HG03575 (cell line): Measurements from ENCODE around the gene STIM2.

ENCODE experiments used
- ATAC-seq: cut with Tn5 transposase; IDR thresholded peaks from one replicate; pipeline ENCODE4 v1.9.1; 2021; ENCODE audit not compliant: unreplicated experiment, insufficient number of reproducible peaks, low FRiP score; ENCODE audit errors: extremely low read depth

Gene STIM2

DNA sequence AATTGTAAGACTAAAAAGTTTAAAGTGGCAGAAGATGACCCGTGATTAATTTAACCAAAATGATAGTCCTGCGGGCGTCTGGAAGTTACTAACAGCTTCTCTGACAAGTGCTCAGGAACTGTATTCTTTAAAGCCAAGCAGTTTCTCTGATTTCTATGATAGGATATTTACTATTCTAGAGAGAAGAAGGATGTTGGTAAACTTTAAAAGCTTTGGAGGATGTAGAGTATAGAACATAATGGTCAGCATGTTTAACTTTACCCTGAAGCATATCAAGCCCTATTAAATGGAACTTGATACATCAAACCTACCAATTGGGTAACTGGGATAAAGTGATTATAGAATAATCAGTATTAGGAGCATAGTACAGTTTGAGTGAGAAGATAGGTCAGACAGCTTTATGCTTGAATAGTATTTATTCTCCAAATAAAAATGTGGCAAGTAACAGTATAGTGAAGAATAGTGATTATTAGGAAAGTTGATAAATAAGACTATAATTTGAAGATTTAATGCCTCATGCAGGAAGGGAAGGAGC lies 1.8 kb downstream of the STIM2 start:
- ATAC-seq, result no peak

GRCh38 chr4:26863512-26863911 lies 2.9 kb downstream of the STIM2 start:
- no peak for ATAC-seq

GRCh38 chr4:26864899-26865298 lies 4.3 kb downstream of the STIM2 start:
- ATAC-seq, result no peak

DNA sequence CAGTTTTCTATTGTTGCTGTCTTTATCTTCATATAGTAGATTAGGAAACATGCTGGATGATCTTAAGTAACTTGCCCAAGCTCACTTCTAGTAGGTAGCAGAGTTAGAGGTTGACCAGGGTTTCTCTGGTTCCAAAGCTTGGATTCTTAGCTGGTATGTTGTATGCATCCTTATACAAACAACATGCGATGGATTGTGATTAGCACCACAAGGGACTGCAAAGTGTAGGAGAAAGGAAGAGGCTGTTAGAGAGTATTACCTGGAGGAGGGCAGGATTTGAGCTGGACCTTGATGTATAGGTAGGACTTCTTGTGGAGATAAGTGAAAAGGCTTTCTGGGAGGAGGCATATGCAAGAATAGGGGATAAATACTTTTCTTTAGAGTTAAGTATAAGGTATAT lies 5.6 kb downstream of the STIM2 start:
- ATAC-seq, result no peak

- no peak for ATAC-seq
Measured at GRCh38 chr4:26866781-26867180, 6.1 kb downstream of the STIM2 start.

GRCh38 chr4:26867914-26868684 lies 7.5 kb downstream of the STIM2 start:
- ATAC-seq, result no peak

- no peak for ATAC-seq
Measured at GRCh38 chr4:26870576-26871262, 10.1 kb downstream of the STIM2 start.

- no peak for ATAC-seq
Measured at GRCh38 chr4:26871611-26872010, 11.0 kb downstream of the STIM2 start.

- no peak for ATAC-seq
Measured at GRCh38 chr4:26873391-26874026, 12.9 kb downstream of the STIM2 start.

DNA sequence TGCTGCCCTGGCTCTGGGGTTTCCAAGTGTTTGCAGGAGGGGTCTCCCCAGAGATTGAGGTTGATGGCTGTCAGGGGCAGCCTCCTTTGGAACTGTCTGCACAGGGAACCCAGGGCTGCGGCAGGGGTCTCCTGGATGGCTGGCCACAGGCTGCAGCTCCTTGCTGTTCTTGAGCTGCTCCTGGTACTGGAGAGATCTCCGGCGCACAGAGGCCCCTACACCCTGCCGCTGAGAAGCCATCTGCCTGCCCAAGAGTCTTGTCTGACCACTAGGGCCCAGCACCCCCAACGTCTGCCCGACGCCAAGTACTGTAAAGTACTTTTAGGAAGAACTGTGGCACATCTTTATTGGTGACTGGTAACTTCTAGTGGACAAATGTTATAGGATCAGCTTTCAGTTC lies 13.5 kb downstream of the STIM2 start:
- no peak for ATAC-seq

- ATAC-seq, result no peak
Measured at GRCh38 chr4:26877406-26877805, 16.8 kb downstream of the STIM2 start.

DNA sequence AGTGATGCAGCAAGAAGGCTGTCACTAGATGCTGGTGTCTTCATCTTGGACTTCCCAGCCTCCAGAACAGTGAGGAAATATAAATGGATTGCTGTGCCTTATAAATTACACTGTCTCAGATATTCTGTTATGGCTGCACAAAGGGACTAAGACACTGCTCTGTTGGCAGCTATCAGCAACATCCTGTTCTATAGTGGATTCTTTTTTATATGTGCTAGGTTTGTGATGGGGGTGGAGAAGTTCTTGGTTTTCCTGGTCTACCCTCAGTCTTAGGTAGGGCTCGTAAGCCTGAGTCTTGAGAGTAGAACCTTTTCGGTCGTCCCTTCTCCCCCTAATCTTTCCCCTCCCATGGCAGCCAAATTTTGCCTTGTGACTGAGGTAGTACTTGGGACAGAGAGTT lies 17.3 kb downstream of the STIM2 start:
- ATAC-seq, result no peak

DNA sequence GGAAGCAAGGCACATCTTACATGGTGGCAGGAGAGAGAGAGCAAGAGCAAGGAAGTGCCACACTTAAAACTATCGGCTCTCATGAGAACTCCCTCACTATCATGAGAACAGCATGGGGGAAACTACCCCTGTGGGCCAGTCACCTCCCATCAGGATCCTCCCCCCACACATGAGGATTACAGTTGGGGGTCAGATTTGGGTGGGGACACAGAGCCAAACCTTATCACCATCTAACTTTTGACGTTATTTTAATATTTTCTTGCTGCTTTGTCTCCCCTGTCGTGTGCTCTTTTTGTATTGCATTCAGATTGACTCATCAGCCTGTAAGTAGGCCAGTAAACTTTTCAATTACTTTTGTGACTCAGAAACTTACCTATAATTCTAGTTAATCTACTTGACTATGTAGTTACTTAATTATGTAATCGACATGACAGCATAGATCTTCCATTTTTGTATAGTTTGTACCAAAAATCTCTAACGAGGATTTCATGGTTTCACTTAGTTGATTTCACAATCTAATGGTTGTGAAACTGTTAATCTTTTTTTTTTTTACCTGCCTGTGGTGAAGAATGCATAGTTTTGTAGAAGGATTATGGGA lies 18.3 kb downstream of the STIM2 start:
- no peak for ATAC-seq

DNA sequence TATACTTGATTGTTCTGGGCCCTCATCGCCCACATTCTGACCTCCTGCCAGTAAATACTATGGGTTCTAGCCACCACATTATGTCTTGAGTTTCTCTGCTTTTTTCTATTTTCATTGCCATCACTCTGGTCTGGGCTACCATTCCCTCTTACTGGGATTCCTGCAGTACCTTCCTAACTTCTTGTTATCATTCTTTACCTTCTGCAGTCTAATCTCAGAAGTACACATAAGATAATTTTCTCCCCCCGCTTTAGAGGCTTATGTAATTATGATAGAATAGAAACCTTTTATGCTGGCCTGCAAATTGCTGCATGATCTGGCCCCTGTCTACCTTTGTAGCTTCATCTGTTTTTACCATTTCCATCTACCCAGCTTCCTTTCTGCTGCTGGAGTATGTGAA lies 19.2 kb downstream of the STIM2 start:
- no peak for ATAC-seq

GRCh38 chr4:26884026-26884425 lies 23.4 kb downstream of the STIM2 start:
- ATAC-seq, result no peak

DNA sequence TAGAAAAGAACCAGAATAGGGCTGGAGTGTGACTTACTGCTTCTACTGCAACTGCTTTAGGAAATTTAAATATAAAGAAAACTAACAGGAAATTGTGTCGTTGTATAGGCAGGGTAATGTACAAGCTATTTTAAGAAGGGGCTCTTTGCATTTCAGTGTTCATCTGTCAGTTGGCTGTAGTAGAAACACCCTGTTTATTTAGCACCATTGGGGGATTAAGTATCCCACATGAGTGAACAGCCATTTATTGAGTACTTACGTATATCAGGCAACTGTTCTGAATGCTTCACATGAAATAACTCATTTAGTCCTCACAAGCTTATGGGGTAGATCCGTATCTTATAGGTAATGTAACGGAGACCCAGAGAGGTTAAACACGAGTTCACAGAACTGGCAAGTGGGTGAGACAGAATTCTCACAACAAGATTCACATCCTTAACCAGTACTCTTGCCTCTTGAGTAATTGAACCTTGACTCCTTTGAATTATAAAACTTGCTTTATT lies 23.9 kb downstream of the STIM2 start:
- peak; percentile 32 for ATAC-seq

DNA sequence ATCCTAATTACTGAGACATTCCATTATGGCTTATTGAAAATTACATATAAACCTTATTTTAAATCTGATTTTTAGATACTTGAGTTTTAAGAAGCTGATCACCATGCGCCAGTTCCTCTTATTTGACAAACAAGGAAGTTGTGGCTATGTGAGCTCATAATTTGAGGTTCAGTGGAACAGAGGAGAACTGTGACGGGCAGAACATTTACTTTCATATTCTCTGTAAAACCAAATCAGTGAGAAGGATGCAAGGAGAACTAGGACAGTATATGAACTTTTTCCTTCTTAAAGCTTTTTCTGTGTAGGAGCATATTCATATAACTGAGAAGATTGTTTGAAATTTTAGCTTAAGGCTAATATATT lies 25.3 kb downstream of the STIM2 start:
- ATAC-seq, result peak; percentile 72

DNA sequence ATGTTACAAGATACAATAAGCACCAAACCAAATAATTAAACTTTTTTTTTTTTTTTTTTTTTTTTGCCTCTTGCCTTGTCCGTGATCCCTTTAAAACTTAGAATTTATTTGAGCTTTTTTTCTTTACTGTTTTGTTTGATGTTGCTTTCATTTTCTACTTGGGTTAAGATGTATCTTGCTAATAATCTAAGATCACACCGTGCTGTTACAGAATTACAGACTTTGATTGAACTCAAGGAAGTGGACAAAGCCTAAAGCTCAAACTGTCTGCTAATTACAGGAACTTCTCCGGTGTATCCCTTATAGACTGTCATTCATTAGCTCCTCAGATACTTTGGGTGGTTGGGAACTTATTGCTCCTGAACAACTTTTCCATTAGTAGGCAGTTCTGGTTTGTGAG lies 26.5 kb downstream of the STIM2 start:
- ATAC-seq, result no peak

DNA sequence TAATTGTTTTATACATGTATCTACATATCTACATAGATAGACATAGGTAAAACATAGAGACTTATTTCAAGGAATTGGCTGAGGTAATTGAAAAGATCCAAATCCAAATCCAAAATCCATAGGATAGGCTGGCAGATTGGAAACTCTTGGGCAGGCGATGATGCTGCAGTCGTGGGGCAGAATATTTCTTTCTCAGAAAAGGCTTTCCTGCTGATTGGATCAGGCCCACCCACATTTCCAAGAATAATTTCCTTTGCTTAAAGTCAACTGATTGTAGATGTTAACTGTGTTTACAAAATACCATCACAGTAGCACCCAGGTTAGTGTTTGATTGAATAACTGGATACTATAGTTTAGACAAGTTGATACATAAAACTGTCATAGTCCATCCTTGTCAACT lies 27.2 kb downstream of the STIM2 start:
- no peak for ATAC-seq
